ENCODE measurements around the gene WNT9B.

The WNT9B gene

GRCh38 chr17:46884552-46884951 is 33.2 kb downstream of the WNT9B start:
- no peak for TF ChIP-seq CTCF (IDR thresholded peaks at IDR 0.05; ENCODE audit: extremely low read depth, missing control alignments)
- DNase-seq (ENCODE audit: low spot score), result no peak

- no peak for TF ChIP-seq CTCF (IDR thresholded peaks at IDR 0.05; ENCODE audit: extremely low read depth, missing control alignments)
- DNase-seq (ENCODE audit: low spot score), result no peak
These were observed 34.3 kb downstream of the WNT9B start for GRCh38 chr17:46885415-46886309.

GRCh38 chr17:46886310-46886663 is 34.9 kb downstream of the WNT9B start:
- TF ChIP-seq CTCF (IDR thresholded peaks at IDR 0.05; ENCODE audit: extremely low read depth, missing control alignments), result no peak
- no peak for DNase-seq (ENCODE audit: low spot score)

DNA sequence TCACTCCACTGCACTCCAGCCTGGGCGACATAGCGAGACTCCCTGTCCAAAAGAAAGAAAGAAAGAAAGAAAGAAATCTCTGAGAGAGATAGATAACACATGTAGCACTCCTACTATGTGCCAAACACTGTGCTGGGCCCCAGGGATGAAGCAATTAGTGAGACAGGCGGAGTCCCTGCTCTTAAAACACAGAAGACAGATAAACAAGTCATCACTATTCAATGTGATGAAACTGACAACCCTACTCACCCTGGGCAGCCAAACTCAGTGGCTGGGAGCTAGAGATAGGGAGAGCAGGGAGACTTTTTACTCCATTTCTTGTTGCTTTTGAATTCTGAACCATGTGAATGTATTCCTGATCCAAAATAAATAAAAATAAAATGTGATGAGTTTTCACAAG is 36.3 kb downstream of the WNT9B start:
- TF ChIP-seq CTCF (IDR thresholded peaks at IDR 0.05; ENCODE audit: extremely low read depth, missing control alignments), result no peak
- DNase-seq (ENCODE audit: low spot score), result no peak

GRCh38 chr17:46888727-46889126 is 37.3 kb downstream of the WNT9B start:
- no peak for TF ChIP-seq CTCF (IDR thresholded peaks at IDR 0.05; ENCODE audit: extremely low read depth, missing control alignments)
- DNase-seq (ENCODE audit: low spot score), result no peak

GRCh38 chr17:46889519-46889918 is 38.1 kb downstream of the WNT9B start:
- no peak for TF ChIP-seq CTCF (IDR thresholded peaks at IDR 0.05; ENCODE audit: extremely low read depth, missing control alignments)
- DNase-seq (ENCODE audit: low spot score), result no peak

GRCh38 chr17:46889992-46890564 is 38.7 kb downstream of the WNT9B start:
- no peak for TF ChIP-seq CTCF (IDR thresholded peaks at IDR 0.05; ENCODE audit: extremely low read depth, missing control alignments)
- no peak for DNase-seq (ENCODE audit: low spot score)
